Mucosa of descending colon (tissue), 3 donors: Measurements from ENCODE around the gene GPANK1. TPM values are rescaled to one million over a fixed set of nuclear protein-coding genes. Genes with fewer than 3 reads are reported as not detected.

ENCODE experiments used
- ATAC-seq: fragments of 200-7000 bp; cut with Tn5 transposase; one replicate; pipeline ENCODE4 v1.9.1; 2020; ENCODE audit warnings: mild to moderate bottlenecking, moderate library complexity
- DNase-seq, 3 donors: peaks; one replicate each; pipeline ENCODE4 v3.0.0-alpha.2; 2020
- H3K36me3 ChIP-seq: fragments of 200-600 bp; one replicate; pipeline ENCODE4 v1.8.0; 2021; ENCODE audit warnings: low read depth, mild to moderate bottlenecking
- H3K4me1 ChIP-seq: fragments of 200-600 bp; one replicate; pipeline ENCODE4 v1.8.0; 2021; ENCODE audit warnings: low read depth, mild to moderate bottlenecking
- H3K4me3 ChIP-seq: fragments of 200-600 bp; one replicate; pipeline ENCODE4 v1.8.0; 2021; ENCODE audit warnings: mild to moderate bottlenecking
- H3K9me3 ChIP-seq: fragments of 200-600 bp; one replicate; pipeline ENCODE4 v1.8.0; 2021; ENCODE audit warnings: mild to moderate bottlenecking
- CTCF ChIP-seq: fragments of 200-600 bp; IDR thresholded peaks from one replicate; pipeline ENCODE4 v1.8.0; 2022; ENCODE audit warnings: antibody characterized with exemption, mild to moderate bottlenecking
- intact Hi-C, 2 donors: fragments of 100-400 bp; cut with DNase I in 1 of 2; cut with micrococcal nuclease in 1 of 2; formaldehyde crosslinking; loops; one replicate each; pipeline versions ENCODE4 v1.11.0 to v1.11.1; 2022; cut with DNase I, micrococcal nuclease
- total RNA-seq, 3 donors: library from RNA; stranded (reverse); fragmentation: NEBNext Ultra II Directional in 2 of 3; extraction: Animal tissue kit (Norgen Biotek cat#: 25700) in 2 of 3; gene quantifications; one replicate each; pipeline versions ENCODE4 v1.2.1 to v1.2.4, GENCODE V29; 2021 to 2023
- donor health status: DM: no; HTN: no; CAD: no; lungs with moderate emphysema.
- donor health status: DM: no; HTN: no; CAD: no.
- donor health status: DM: no; HTN: yes; CAD: no.

The GPANK1 gene
- total RNA-seq, 3 donors from 2014 or later, result 13.4 to 17.7 (median 17.4) TPM

- Histone ChIP-seq H3K4me3 (no peak overlapping the region), H3K36me3 (peaks cover 17% of the 10 kb centered on the region), H3K4me1 (no peaks in the 10 kb centered on the region), H3K9me3 (no peaks in the 10 kb centered on the region)
- ATAC-seq, result no peak
- no peak for DNase-seq
- TF ChIP-seq CTCF, result no peak
- intact Hi-C loops, result no loop called here
Measured at GRCh38 chr6:31636698-31637596, 27.9 kb downstream of the GPANK1 start.

GRCh38 chr6:31634969-31635575 is 29.7 kb downstream of the GPANK1 start:
- H3K36me3 ChIP-seq, result peaks cover 7% of the 10 kb centered on the region
- intact Hi-C loops, result no loop called here
- H3K4me3 ChIP-seq, result no peak overlapping the region
- no peaks in the 10 kb centered on the region for H3K4me1 ChIP-seq
- no peak for DNase-seq
- no peak for ATAC-seq
- H3K9me3 ChIP-seq, result no peaks in the 10 kb centered on the region
- no peak for TF ChIP-seq CTCF

GRCh38 chr6:31634131-31634530 is 30.7 kb downstream of the GPANK1 start:
- intact Hi-C loops, result no loop called here
- Histone ChIP-seq H3K36me3 (peaks cover 12% of the 10 kb centered on the region), H3K4me3 (no peak overlapping the region), H3K9me3 (no peaks in the 10 kb centered on the region), H3K4me1 (no peaks in the 10 kb centered on the region)
- ATAC-seq (no peak), DNase-seq (no peak)
- no peak for TF ChIP-seq CTCF

GRCh38 chr6:31633447-31633846 is 31.4 kb downstream of the GPANK1 start:
- Histone ChIP-seq H3K4me3 (no peak overlapping the region), H3K4me1 (no peaks in the 10 kb centered on the region), H3K9me3 (no peaks in the 10 kb centered on the region), H3K36me3 (peaks cover 14% of the 10 kb centered on the region)
- DNase-seq (no peak), ATAC-seq (no peak)
- no peak for TF ChIP-seq CTCF
- intact Hi-C loops, result no loop called here

- TF ChIP-seq CTCF, result no peak
- intact Hi-C loops, result no loop called here
- Histone ChIP-seq H3K36me3 (peaks cover 24% of the 10 kb centered on the region), H3K4me3 (no peak overlapping the region), H3K4me1 (no peaks in the 10 kb centered on the region), H3K9me3 (no peaks in the 10 kb centered on the region)
- ATAC-seq (no peak), DNase-seq (no peak)
Measured at GRCh38 chr6:31632279-31632946, 32.4 kb downstream of the GPANK1 start.
